ENCODE results near the gene CDKN2A. TPM values are rescaled to one million over a fixed set of nuclear protein-coding genes. Genes with fewer than 3 reads are reported as not detected.
A peak's percentile ranks its signal among the peaks of the same experiment; 100 is the strongest.

The CDKN2A gene
- total RNA-seq, 1 donor from 2014 or later, result not detected

DNA sequence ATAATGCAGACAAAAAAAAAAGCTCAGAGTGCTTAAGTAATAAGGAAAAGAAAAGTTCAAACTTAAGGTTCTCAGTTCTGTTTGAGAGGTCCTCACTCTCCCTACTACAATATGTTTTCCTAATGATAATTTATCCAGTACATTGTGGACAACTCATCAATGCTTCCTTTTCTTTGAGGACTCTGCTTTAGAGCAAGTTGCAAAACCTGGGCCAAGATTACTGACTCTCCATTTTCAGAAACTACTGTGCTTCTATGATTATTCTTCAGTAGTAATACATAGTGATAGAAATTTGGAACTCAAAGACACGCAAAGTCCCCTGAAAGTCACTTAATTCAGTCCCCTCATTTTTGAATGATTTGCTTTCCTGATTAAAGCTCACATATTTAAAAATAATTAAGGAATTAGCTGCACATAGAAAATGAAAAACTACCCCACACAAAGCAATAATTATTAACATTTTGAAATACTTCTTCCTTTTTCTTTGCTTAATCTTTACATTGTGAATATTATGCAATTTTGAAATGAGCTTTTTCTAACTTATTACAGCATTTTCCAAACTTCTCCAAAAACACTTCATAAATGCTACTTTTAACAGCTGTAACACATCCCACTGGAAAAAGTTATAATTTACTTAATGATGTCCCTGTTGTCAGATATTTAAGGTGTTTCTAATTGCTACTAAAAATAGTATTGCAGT lies 11.2 kb downstream of the CDKN2A start:
- Mint-ChIP-seq H3K4me1 (ENCODE audit: low read depth, unreplicated experiment) (no peaks in the 10 kb centered on the region), H3K9me3 (ENCODE audit: unreplicated experiment) (peaks cover 4% of the 10 kb centered on the region), H3K27me3 (ENCODE audit: unreplicated experiment) (peaks cover 16% of the 10 kb centered on the region), H3K4me3 (ENCODE audit: unreplicated experiment) (no peak overlapping the region), H3K27ac (ENCODE audit: unreplicated experiment) (no peak overlapping the region), H3K36me3 (ENCODE audit: unreplicated experiment) (peaks cover 5% of the 10 kb centered on the region)
- DNase-seq, result no peak
- no peak for TF ChIP-seq CTCF (IDR thresholded peaks at IDR 0.05; ENCODE audit: partially characterized antibody, unreplicated experiment)

DNA sequence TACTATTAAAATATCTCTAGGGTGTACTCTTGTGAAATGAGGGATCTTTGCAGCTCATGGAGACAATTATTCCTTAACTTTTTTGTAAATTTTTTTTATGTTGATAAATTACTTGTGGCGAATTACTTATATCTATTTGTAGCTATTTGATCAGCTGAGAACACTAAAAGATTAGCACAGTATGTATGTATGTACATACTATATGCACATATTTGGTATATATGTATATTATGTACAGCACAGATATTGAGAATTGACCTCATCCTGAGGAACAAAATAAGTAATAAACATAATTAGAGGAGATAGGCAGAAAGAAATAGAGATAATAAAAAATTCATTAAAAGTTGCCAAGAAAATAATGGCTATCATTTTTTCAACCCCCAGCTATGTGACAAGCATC lies 11.8 kb downstream of the CDKN2A start:
- peaks cover 5% of the 10 kb centered on the region for H3K36me3 Mint-ChIP-seq (ENCODE audit: unreplicated experiment)
- H3K27ac Mint-ChIP-seq (ENCODE audit: unreplicated experiment), result no peak overlapping the region
- no peak for TF ChIP-seq CTCF (IDR thresholded peaks at IDR 0.05; ENCODE audit: partially characterized antibody, unreplicated experiment)
- H3K9me3 Mint-ChIP-seq (ENCODE audit: unreplicated experiment), result peaks cover 3% of the 10 kb centered on the region
- DNase-seq, result no peak
- peaks cover 16% of the 10 kb centered on the region for H3K27me3 Mint-ChIP-seq (ENCODE audit: unreplicated experiment)
- no peaks in the 10 kb centered on the region for H3K4me1 Mint-ChIP-seq (ENCODE audit: low read depth, unreplicated experiment)
- H3K4me3 Mint-ChIP-seq (ENCODE audit: unreplicated experiment), result no peak overlapping the region

- Mint-ChIP-seq H3K27ac (ENCODE audit: unreplicated experiment) (no peak overlapping the region), H3K27me3 (ENCODE audit: unreplicated experiment) (peaks cover 40% of the 10 kb centered on the region), H3K9me3 (ENCODE audit: unreplicated experiment) (peaks cover 8% of the 10 kb centered on the region), H3K36me3 (ENCODE audit: unreplicated experiment) (peaks cover 5% of the 10 kb centered on the region), H3K4me1 (ENCODE audit: low read depth, unreplicated experiment) (no peaks in the 10 kb centered on the region), H3K4me3 (ENCODE audit: unreplicated experiment) (no peak overlapping the region)
- DNase-seq, result no peak
- TF ChIP-seq CTCF (IDR thresholded peaks at IDR 0.05; ENCODE audit: partially characterized antibody, unreplicated experiment), result no peak
Observed at GRCh38 chr9:21976334-21976875, 17.8 kb downstream of the CDKN2A start.

DNA sequence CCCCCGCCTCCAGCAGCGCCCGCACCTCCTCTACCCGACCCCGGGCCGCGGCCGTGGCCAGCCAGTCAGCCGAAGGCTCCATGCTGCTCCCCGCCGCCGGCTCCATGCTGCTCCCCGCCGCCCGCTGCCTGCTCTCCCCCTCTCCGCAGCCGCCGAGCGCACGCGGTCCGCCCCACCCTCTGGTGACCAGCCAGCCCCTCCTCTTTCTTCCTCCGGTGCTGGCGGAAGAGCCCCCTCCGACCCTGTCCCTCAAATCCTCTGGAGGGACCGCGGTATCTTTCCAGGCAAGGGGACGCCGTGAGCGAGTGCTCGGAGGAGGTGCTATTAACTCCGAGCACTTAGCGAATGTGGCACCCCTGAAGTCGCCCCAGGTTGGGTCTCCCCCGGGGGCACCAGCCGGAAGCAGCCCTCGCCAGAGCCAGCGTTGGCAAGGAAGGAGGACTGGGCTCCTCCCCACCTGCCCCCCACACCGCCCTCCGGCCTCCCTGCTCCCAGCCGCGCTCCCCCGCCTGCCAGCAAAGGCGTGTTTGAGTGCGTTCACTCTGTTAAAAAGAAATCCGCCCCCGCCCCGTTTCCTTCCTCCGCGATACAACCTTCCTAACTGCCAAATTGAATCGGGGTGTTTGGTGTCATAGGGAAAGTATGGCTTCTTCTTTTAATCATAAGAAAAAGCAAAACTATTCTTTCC lies 19.3 kb downstream of the CDKN2A start:
- H3K27me3 Mint-ChIP-seq (ENCODE audit: unreplicated experiment), result peaks cover 49% of the 10 kb centered on the region
- H3K4me3 Mint-ChIP-seq (ENCODE audit: unreplicated experiment), result peak overlapping the region; percentile 85
- H3K36me3 Mint-ChIP-seq (ENCODE audit: unreplicated experiment), result peaks cover 5% of the 10 kb centered on the region
- peak; percentile 71 for DNase-seq
- H3K4me1 Mint-ChIP-seq (ENCODE audit: low read depth, unreplicated experiment), result peaks cover 3% of the 10 kb centered on the region
- peaks cover 11% of the 10 kb centered on the region for H3K9me3 Mint-ChIP-seq (ENCODE audit: unreplicated experiment)
- no peak for TF ChIP-seq CTCF (IDR thresholded peaks at IDR 0.05; ENCODE audit: partially characterized antibody, unreplicated experiment)
- H3K27ac Mint-ChIP-seq (ENCODE audit: unreplicated experiment), result no peak overlapping the region

GRCh38 chr9:21974343-21974721 lies 19.9 kb downstream of the CDKN2A start:
- no peak for TF ChIP-seq CTCF (IDR thresholded peaks at IDR 0.05; ENCODE audit: partially characterized antibody, unreplicated experiment)
- H3K36me3 Mint-ChIP-seq (ENCODE audit: unreplicated experiment), result peaks cover 3% of the 10 kb centered on the region
- H3K4me1 Mint-ChIP-seq (ENCODE audit: low read depth, unreplicated experiment), result peaks cover 3% of the 10 kb centered on the region
- DNase-seq, result no peak
- peak overlapping the region; percentile 85 for H3K4me3 Mint-ChIP-seq (ENCODE audit: unreplicated experiment)
- H3K9me3 Mint-ChIP-seq (ENCODE audit: unreplicated experiment), result peaks cover 10% of the 10 kb centered on the region
- H3K27ac Mint-ChIP-seq (ENCODE audit: unreplicated experiment), result no peak overlapping the region
- peaks cover 49% of the 10 kb centered on the region for H3K27me3 Mint-ChIP-seq (ENCODE audit: unreplicated experiment)

All from glutamatergic neuron (in vitro differentiated cells).